DMS53 treated with DMSO at 0.1 percent for 48 hours (cell line): ENCODE data around the gene CD40LG.

Experiments used
- DNase-seq: peaks from one replicate; lab custom pipeline; 2025; ENCODE audit not compliant: unreplicated experiment; lab: John Stamatoyannopoulos, UW

The CD40LG gene

GRCh38 chrX:136646602-136647239, 1.2 kb upstream of the CD40LG start:
- no peak for DNase-seq

- no peak for DNase-seq
Observed at GRCh38 chrX:136650811-136651210, 2.9 kb downstream of the CD40LG start.

GRCh38 chrX:136652822-136653723, 5.1 kb downstream of the CD40LG start:
- no peak for DNase-seq

- no peak for DNase-seq
Observed at GRCh38 chrX:136656361-136656964, 8.5 kb downstream of the CD40LG start.

GRCh38 chrX:136658151-136658550, 10.2 kb downstream of the CD40LG start:
- no peak for DNase-seq

GRCh38 chrX:136659174-136659573, 11.2 kb downstream of the CD40LG start:
- no peak for DNase-seq

GRCh38 chrX:136660896-136661295, 12.9 kb downstream of the CD40LG start:
- no peak for DNase-seq

GRCh38 chrX:136662104-136662503, 14.1 kb downstream of the CD40LG start:
- no peak for DNase-seq

- DNase-seq, result no peak
Observed at GRCh38 chrX:136662976-136663375, 15.0 kb downstream of the CD40LG start.

- DNase-seq, result no peak
Observed at GRCh38 chrX:136665258-136665900, 17.4 kb downstream of the CD40LG start.

GRCh38 chrX:136666088-136666487, 18.1 kb downstream of the CD40LG start:
- DNase-seq, result no peak

GRCh38 chrX:136667446-136668168, 19.6 kb downstream of the CD40LG start:
- DNase-seq, result no peak

GRCh38 chrX:136671006-136671610, 23.1 kb downstream of the CD40LG start:
- DNase-seq, result no peak

GRCh38 chrX:136674270-136674985, 26.5 kb downstream of the CD40LG start:
- DNase-seq, result no peak

GRCh38 chrX:136679531-136679930, 31.6 kb downstream of the CD40LG start:
- no peak for DNase-seq

GRCh38 chrX:136684120-136684519, 36.2 kb downstream of the CD40LG start:
- DNase-seq, result no peak

- DNase-seq, result no peak
Observed at GRCh38 chrX:136687457-136687856, 39.5 kb downstream of the CD40LG start.

- no peak for DNase-seq
Observed at GRCh38 chrX:136689436-136689835, 41.5 kb downstream of the CD40LG start.

GRCh38 chrX:136691028-136691809, 43.3 kb downstream of the CD40LG start:
- DNase-seq, result no peak
